NCI-H2196 treated with DMSO at 0.1 percent for 48 hours (cell line): Measurements from ENCODE around the gene KIF6.

Experiments used
- DNase-seq: peaks from one replicate; lab custom pipeline; 2025; ENCODE audit not compliant: unreplicated experiment; lab: John Stamatoyannopoulos, UW

The KIF6 gene, protein sequence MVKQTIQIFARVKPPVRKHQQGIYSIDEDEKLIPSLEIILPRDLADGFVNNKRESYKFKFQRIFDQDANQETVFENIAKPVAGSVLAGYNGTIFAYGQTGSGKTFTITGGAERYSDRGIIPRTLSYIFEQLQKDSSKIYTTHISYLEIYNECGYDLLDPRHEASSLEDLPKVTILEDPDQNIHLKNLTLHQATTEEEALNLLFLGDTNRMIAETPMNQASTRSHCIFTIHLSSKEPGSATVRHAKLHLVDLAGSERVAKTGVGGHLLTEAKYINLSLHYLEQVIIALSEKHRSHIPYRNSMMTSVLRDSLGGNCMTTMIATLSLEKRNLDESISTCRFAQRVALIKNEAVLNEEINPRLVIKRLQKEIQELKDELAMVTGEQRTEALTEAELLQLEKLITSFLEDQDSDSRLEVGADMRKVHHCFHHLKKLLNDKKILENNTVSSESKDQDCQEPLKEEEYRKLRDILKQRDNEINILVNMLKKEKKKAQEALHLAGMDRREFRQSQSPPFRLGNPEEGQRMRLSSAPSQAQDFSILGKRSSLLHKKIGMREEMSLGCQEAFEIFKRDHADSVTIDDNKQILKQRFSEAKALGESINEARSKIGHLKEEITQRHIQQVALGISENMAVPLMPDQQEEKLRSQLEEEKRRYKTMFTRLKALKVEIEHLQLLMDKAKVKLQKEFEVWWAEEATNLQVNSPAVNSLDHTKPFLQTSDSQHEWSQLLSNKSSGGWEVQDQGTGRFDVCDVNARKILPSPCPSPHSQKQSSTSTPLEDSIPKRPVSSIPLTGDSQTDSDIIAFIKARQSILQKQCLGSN

DNA sequence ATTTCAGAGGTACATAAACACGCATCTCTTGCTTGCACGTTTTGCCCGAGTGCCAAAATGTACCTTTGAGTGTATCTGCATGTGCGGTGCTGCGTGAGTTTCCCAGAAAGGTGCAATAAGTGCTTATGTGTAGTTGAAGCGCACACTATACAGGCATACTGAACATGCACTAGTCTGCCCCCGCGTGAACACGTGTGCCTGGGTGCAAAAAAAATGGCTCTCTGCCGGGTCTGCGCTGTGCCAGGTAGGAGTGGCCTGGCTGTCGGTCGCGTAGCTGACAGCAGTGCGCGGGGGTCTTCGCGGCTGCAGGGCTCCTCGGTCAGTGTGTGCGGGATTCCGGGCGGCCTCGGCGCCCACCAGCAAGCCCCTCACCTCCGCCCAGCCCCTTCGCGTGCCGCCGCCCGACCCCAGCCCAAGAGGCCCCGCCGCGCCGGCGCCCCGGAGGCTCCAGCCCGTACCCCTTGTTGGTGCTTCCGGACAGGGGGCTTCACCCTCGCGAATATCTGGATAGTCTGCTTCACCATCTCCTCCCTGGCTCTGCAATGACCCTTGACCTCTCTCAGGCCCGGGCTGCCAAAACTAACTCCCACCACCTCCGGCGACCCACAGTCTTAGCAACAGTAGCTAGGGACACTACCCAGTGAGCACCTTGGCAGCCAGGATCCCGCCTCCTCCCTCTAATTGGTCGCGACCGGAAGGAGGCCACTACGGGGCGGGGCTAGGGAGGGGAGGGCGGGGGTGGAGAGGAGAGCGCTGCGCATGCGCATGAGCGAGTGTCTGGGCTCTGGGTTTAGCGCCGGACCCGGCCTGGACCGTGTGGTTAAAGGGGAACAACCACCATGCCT, at the start of gene KIF6:
Gene KIF6, minus strand, starts transcription at position 622 of the 845 bp plus-strand sequence. Its CDS starts 98 bp downstream, at position 524.
- DNase-seq = peak; percentile 96

DNA sequence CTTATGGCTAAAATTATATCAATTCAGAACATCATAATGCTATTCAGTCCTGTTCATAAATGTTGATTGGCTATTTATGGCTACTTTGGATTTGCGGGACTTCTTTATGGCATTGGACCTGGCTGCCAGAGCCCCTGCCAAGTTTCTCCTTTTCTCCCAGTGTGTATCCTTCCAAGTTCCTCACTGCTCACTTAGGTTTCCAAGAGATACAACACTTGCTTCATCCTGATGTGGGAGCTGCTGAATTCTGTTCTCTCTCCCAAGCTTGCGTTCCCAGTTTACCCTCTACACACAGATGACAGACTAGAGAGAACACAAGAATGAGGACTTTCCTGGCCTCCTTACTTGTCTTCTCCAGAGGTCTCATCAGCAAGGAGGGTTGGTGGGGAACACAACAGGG, 48.6 kb upstream of the KIF6 start:
- no peak for DNase-seq

DNA sequence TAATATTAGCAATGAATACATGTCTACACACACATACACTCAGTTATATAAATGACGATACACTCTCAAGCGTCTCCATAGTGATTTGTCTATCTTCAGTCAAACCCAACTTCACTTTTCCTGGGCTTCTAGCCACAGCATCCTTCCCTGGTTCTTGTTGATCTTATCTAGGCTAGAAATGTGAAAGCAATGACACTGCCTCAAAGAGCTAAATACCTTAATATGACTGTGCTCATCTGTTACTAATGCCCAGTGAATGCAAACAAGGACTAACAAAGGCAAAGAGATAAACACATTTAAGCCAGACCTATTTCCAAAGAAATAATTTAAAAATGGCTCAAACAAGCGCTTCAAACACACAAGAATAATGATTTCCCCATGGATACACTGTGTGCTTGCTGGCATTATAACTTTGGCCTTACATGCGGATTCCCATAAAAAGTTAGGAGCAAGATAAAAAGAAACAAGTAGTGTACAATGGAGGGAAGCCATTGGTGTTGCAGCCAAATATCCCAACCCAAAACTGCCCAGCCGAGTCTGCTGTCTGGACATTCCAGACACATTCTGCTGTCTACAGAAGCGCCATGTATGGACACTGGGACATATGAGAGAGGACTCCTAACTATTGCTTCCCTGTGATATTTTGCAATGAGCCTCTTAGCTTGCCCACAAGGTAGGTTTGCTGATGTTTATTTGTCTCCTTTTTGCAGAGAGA, 47.5 kb upstream of the KIF6 start:
- no peak for DNase-seq

DNA sequence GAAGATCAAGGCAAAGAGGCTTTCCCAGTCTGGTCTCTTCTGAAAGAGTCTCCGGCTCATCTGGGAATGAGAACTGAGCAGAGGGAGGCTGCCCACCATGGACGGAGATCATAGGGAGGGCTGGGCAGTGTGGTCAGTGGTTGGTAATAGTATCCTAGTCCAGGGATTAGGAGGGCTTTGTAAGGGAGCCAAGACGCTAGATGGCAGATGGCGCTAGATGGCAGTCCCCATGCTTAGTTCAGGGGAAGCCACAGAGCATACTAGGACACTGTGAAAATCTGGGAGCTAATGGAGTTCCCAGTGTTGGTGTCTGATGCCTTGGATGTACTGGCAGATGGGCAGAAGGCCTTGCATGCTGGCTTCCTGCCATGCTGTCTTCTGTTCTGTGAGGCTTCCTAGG, 45.2 kb upstream of the KIF6 start:
- DNase-seq = no peak

DNA sequence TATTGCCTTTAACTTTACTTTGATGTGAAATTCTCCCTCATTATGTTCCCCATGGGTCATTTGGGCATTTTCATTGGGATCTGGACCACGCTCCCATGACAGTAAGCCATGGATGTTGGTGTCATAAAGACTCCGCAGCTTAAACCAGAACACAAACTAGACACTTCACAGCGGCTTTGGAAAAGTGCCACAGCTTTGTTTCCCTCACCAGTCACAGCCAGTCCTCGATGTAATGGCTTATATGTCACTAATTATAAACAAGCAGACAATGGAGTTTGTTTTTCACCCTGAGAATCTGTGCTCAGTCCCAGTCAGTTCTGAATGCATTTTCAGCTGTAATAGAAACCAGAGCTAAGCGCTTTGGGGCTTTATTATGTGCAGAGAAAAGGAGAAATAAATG, 43.8 kb upstream of the KIF6 start:
- DNase-seq = no peak

DNA sequence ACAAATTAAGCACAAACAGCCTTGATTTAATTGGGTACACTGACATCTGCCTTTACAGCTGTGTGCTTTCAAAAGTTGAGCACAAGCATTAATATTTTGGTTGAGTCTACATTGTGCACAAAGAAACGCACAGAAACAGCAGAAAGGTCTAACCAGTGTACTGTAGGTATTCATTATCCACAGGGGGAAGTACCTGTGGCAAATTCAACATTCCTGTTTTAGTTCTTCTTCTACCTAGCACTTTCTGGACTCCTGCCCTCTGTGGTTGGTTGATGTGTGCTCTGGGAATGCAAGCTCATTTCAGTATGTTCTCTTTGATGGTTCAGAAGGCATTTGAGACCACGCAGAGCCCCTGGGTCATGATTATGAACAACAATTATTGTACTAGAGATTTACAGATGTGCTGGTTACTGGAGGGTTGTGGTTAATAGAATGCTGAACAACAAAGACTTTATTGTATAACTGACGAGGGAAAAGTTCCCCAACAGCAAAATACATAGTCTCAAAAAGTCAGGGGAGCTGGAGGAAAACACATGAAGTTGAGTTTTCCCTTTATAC, 40.4 kb upstream of the KIF6 start:
- no peak for DNase-seq

DNA sequence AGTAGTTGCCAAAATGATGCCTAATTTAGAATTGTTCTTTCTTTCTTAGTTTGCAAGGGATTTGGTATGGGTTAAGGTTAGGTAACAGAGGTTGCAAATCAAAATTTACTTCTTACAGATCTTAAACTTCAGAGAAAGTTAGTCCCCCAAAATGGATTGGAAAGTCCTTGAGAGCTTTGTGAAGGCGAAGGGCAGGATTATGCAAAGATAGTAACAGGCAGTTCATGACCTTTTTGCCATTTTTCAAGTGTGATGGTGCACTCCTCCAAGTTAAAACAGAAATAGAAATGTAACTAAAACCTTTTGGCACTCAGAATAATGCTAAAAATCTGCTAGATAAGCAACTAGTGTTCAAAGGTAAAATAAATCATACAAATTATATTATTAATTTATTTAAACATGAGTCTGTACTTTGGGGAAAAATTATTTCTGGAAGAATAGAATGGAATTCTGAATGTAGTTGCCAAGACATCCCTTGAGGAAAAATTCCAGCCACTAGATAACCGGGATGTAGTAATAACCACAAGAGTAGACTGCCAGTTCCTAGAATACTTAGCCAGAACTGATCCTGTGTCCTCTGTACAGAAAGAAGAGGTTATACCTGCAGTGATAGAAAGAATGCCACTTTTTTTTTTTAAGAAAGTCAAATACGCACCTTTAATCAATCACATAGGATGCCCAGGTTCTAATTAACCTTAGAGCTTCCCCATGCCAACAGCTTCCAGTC, 35.2 kb upstream of the KIF6 start:
- no peak for DNase-seq

DNA sequence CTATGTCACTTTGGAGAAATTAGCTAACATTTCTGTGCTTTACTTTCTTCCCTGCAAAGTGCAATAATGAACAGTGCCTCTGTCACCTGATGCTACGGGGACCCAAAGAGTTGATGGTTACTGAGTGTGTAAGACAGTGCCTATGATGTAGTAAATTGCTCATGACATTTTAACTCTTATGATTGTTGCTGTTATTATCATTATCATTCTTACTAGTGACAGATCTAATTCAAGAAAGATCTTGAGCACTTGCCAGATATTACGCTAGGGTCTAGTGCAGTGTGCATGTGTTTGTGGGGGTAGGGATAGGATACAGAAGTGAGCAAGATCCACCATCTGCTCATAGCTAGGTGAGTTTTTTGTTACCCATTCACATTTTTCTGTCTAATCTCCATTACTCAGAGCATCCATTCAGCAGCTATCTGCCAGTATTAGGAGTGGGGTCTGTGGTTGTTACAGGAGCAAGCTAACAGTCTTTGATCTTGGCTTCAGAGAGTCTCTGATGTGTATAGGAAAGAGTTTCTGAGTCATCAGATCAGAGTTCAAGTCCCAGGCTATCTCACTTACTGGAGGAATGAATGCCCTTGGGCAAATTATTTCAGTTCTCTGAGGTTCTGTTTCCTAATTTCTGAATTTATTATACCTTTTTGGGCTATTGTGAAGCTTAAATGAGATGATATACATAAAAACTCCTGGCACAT, 33.8 kb upstream of the KIF6 start:
- DNase-seq = no peak

DNA sequence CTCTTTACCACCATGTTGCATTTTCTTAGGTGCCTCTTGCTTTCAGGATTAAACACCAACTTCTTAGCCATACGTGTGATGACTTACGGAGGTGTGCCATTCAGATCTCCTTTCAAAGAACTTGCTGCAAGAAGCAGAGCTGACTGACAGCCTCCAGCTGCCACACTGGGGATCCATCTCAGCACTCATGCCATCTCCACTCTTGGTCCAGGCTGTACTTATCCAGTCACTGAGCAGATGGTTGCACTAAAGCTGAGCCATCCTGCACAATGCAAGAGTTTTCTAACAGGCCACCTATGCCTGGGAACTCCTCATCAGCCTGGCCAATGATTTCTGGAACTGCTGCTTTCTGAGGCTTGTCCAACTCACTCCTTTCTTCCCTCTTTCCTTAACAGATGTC, 31.4 kb upstream of the KIF6 start:
- DNase-seq = no peak

DNA sequence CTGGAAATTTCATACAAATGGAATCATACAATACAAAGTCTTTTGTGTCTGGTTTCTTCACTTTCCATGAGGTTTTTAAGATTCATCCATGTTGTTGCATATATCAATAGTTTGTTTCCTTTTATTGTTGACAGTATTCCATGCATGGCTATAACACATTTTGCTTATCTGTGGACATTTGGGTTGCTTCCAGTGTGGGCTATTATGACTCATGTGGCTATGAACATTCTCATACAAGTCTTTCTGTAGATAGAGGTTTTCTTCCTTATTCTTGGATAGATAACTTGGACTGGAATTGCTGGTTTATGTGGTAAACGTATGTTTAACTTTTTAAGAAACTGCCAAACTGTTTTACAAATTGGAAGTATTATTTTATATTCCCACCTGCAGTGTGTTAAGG, 30.0 kb upstream of the KIF6 start:
- DNase-seq = no peak

DNA sequence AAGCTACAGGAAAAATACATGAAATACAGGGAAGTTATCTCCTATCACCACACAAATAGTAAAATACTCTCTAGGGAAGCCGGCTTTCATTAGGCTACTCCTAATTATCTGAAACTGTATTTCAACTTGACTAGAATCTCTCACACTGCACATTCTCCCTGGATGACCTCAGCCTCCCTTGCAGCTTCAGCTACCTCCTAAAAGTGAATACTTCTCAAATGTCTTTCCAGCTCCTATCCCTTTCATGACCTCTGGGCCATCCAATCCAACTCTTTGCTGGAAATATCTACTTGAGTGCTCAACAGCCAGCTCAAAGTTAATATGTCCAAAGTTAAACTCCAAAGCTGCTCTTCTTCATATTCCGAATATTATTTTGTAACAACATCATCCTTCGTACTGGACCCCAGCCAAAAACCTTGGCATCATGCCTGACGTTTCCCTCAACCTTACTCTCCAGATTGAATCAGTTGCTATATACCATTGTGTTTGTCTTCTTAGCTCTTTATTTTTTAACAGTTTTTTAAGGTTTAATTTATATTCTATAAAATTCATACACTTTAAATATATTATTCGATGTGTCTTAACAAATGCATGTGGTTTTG, 29.4 kb upstream of the KIF6 start:
- no peak for DNase-seq

DNA sequence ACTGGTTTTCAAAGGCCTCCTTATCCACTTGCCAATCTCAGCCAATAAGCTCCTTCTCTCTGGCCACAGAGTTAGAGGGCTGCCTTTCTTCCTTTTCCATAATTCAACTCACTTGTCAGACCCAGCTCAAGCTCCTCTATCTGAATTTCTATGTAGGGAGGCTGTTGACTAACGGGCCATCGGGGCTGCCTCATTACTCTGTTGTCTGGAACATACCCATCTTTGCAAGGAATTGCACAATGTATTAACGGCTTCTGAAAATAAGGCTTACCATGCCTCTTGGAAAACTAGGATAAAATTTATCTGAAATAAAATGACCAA, 28.5 kb upstream of the KIF6 start:
- DNase-seq = no peak

DNA sequence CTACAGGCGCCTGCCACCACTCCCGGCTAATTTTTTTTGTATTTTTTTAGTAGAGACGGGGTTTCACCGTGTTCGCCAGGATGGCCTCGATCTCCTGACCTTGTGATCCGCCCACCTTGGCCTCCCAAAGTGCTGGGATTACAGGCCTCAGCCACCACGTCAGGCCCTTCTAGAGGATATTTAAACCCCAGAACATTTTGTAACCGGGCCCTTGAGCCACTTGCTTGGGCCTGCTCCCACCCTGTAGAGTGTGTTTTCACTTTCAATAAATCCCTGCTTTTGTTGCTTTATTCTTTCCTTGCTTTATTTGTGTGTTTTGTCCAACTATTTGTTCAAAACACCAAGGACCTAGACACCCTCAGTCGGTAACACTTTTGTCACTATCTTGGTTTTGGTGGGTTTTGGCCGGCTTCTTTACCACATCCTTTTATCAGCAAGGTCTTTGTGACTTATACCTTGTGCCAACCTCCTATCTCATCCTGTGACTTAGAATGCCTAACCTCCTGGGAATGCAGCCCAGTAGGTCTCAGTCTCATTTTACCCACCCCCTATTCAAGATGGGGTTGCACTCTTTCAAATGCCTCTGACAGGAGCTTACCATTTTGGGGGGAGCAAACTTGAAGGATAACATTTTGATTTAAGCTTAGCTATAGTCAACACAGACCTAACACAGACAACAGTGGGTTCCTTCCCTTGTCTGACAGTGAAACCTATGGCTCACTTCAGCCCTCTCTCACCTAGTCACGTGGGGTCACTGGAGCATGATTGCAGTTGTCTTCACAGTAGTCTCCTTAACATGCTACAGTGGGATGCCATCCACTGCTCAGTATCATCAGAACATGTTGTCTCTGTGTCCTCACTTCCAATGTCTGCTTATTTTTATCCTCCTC, 27.9 kb upstream of the KIF6 start:
- no peak for DNase-seq

DNA sequence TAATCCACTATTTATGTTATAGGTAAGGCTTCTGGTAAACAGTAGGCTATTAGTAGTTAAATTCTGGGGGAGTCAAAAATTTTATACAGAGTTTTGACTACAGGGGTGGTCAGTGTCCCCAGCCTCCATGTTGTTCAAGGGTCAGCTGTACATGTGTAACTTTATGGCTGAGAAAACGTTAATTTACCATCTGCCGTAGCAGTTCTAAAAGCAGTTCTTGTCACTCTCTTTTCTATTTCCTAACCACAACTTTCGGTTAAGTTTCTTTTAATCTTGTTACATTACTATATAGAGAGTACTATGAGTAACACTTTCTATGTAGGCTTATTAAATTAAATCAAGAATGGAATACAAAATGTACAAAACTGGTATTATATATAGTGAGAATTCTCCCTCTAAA, 21.6 kb upstream of the KIF6 start:
- DNase-seq = no peak

DNA sequence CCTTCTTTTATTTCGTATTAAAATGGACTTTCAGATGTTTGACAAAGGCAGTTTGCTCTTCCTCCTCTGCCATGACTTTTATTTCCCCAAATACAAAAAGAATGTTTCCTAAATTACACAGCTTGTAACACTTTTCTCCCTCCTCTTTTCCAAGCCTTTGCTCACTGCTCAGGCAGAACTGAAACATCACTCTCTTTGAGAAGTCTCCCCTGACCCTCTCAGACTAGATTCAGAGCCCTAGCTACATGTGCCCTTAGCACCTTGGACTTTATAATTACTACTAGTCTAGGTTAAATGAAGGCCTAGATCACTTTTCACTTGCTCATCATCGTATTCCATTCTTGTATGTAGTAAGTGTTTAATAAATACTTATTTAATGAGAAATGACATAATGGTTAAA, 8.5 kb upstream of the KIF6 start:
- no peak for DNase-seq

DNA sequence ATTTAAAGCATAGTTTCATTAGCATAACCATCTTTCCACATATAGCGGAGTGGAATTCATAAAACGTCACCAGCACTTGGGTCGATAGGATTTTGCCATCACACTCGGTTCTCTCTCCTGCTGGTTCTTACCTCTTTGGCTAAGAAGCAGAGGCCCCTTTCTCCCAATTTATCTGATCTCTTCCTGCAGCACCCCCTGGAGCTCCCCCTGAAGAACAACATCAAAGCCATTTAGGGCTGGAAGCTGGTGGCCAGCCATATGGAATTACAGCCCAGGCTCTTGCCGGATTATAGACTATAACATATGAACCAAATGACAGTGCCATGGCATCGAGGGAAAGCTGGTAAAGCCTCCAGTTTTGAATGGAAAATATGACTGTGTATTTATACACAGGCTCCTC, 6.4 kb upstream of the KIF6 start:
- no peak for DNase-seq

DNA sequence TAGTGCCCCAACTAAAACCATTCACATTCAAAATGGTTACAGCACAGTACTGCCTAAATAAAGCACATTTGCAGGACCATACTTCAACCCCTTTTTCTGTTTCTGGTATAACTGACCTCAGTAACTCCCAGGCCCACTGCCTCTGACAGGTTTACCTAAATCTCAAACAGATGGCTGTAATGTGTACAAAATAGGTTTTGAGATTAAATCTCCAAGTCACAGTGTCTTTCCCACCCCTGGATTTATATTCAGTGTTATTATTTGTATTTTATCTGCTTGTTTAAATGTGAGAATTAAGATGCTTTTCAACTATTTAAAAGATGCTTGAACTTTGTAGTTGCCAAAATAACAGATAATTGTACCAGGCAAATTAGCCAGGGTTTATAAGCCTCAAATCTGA, 4.7 kb upstream of the KIF6 start:
- no peak for DNase-seq

DNA sequence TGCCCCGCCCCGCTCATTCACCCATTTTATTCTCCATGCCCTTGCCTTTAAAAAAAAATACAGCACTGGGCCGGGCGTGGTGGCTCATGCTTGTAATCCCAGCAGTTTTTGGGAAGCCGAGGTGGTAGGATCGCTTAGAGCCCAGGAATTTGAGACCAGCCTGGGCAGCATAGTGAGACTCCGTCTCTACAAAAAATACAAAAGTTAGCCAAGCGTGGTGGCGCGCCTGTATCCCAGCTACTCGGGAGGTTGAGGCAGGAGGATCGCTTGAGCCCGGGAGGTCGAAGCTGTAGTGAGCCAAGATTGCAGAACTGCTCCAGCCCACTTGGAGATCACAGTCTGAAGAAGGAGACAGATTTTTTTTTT, 407 bp upstream of the KIF6 start:
- DNase-seq = no peak
